Peyer's patch (tissue), 4 donors: ENCODE measurements around the gene BEGAIN.

Experiments used
- CTCF ChIP-seq, 6 experiments: fragments of 450-650 bp in 4 of 6; fragments of 200-600 bp in 2 of 6; sonication (generic) in 1 of 6; IDR thresholded peaks; one replicate each; pipeline ENCODE4 v1.5.1; 2017 to 2019; ENCODE audit warnings: antibody characterized with exemption in 6 of 6, mild to moderate bottlenecking in 3 of 6, moderate library complexity in 1 of 6
- POLR2A ChIP-seq, 2 donors: fragments of 450-650 bp; IDR thresholded peaks; one replicate each; pipeline ENCODE4 v1.5.1; 2017; ENCODE audit warnings: antibody characterized with exemption in 2 of 2, mild to moderate bottlenecking in 2 of 2, moderate library complexity in 2 of 2

GRCh38 chr14:100621806-100622205, 34.6 kb upstream of the BEGAIN start:
- TF ChIP-seq CTCF (IDR thresholded peaks at IDR 0.05) (no peak), POLR2A (IDR thresholded peaks at IDR 0.05) (no peak)
